Activated CD4-positive, alpha-beta T cell treated with anti-CD3 and anti-CD28 coated beads for 1 hour (primary cell): Measurements from ENCODE around the gene MSL1.

Experiments
- DNase-seq: peaks from one replicate; pipeline ENCODE4 v3.0.0-alpha.2; 2020

The MSL1 gene

DNA sequence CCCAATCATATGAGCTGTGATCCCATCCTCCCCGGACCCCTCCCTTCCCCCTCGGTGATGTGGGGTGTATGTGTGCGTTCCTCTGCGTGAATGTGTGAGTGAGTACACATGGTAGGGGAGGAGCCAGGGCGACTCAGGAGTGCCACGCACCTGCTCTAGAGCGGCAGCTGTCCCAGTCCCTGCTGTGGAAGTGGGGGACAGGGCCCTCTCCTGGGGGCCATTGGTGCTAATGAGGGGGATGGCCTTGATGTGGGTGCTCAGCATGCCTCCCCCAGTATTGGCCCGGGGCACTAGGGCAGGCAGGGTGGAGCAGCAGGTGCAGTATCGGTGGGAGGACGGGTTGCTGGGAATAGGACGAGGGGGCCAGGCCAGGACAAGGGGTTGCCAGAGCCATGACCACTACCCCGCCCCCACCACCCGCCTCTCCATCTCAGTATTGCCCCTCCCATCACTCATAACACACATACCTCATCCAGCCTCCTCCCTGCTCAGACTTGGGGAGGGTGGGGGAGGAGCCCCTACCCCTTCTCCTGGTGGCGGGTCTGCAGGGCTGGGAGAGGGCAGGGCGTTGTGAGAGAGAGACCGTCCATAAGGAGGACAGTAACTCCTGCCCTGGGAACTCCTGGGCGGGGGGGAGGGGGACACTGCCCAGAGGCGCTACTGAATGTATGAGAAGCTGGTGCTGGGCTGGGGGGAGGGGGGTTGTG lies 29.9 kb upstream of the MSL1 start:
- no peak for DNase-seq

DNA sequence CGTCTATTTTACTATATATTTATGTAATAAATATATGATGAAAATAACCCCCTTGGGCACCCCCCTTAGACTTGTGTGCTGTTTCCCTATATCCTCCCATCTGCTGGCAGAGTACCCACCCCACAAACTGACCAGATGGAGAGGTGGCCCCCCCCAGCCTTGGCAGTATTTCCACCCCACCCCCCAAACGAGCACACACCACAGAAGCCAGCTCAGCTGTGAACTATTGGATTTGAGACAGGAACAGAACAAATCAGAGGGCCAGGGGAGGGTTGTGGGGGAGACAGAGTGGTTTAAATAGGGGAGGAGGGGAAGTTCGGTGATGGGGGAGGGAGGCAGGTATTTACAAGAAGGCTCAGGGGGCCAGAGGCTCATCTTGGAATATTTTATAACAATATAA lies 29.2 kb upstream of the MSL1 start:
- no peak for DNase-seq

DNA sequence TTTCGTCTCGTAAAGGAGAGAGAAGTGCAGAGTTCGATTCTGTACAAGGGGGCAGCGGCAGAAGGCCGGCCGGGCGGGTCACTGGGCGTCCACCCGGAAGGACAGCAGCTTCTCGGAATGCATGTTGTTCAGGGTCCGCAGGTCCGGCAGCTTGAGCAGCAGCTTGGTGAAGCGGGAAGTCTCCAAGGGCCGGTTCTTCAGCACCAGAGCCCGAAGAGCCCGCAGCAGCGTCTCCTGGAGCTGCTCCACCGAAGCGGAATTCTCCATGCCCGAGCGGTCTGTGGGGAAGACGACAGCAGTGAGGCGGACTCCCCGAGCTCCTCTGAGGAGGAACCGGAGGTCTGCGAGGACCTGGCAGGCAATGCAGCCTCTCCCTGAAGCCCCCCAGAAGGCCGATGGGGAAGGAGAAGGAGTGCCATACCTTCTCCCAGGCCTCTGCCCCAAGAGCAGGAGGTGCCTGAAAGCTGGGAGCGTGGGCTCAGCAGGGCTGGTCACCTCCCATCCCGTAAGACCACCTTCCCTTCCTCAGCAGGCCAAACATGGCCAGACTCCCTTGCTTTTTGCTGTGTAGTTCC lies 28.7 kb upstream of the MSL1 start:
- no peak for DNase-seq

DNA sequence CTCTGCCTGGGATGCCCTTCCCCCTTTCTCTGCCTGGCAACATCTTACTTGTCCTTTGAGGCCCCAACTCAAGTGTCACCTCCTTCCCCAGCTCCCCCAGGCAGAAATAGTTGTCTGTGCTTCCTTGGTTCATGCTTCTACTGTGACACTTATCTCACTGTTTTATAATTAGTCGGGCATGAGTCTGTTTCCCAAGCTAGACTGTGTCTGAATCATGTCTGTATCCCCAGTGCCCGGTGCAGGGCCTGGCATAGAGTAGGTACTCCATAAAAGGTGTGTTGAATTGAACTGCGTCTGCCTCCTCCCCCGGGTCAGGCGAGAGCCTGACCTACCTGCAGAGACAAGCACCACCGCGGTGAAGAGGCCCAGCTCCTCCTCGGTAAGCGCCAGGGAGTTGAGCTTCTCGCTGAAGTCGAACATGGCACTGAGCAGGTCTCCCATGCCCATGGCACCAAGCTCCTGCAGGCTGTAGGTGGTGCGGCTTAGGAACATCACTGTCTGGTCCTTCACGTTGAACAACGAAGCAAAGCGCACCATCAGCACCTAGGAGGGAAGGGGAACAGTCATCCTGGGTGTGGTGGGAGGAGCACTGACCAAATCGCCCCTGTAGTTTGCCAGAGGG lies 28.1 kb upstream of the MSL1 start:
- DNase-seq = no peak

DNA sequence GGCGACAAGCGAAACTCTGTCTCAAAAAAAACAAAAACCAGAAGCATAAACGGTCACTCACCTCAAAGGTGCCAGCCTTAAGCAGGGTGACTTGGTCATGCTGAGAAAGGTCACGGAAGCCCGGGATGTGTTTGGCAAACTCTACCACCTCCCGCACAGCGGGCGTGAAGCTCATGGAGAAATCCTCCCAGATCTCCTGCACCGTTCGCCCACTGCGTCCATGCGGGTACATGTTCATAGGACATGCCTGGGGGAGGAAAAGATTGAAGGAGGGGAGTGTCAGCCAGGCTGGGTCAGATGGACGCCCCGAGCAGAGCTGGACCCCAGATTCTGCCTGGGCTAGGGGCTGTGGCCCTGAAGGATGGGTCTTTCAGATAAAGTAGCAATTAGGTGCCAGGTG lies 26.9 kb upstream of the MSL1 start:
- no peak for DNase-seq

DNA sequence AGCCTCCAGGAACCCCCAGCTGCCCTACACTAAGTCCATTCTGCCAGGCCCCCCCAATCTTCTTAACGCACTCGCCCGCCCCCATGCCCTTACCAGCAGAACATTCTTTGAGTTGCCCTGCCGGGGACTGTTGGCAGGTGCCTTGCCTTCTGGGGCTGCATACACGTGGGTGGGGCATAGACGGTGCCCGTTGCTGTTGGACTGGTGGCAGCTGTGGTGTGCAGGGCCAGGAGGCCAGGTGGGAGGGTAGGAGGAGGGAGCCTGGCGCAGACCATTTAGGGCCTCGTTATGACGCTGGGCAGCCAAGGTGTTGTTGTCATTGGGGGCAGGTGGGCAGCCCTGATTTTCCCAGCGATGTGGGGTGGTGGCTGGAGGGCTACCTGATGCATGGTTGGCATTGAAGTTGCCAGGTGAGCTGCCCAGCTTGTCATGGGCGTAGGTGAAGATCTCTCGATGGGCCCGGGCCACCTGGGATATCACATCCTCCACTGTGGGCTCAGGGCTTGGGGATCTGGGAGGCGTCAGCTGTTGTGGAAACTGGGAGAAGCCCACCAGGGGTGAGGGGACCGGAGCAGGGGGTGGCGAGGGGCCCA lies 26.3 kb upstream of the MSL1 start:
- no peak for DNase-seq

DNA sequence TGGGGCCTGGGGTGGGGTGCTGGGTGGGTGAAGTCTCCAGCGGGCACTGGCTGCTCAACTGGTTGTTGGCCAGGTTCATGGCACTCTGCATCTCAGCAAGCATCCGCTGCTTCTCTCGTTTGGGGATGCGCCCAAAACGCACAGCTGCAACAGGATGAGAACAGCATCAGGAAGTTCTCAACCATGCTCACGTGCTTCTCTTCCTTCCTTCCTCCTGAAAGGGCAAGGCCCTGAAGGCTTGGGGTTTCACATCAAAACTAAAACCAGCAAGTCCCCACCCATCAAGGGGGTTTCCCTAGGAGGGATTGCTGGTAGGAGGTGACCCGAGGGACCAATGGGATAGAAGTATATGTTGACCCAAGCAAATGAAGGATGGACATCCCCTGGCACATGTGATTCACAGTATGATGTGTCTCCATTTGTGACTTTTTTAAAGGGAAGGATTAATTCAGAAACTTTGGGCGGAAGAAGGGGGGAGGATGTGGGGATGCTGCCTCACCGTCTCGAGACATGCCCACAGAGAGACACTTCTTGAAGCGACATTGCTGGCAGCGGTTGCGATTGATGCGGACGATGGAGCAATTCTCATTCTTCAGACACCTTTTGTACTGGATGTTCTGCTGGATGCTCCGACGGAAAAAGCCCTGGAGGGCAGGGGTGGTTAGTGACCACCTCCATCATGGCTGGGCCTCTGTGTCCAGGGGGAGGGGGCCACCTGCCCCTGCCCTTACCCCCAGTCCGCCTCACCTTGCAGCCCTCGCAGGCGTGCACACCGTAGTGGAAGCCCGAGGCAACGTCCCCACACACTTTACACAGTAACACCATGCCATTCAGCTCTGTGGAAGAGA lies 25.6 kb upstream of the MSL1 start:
- peak; percentile 62 for DNase-seq

DNA sequence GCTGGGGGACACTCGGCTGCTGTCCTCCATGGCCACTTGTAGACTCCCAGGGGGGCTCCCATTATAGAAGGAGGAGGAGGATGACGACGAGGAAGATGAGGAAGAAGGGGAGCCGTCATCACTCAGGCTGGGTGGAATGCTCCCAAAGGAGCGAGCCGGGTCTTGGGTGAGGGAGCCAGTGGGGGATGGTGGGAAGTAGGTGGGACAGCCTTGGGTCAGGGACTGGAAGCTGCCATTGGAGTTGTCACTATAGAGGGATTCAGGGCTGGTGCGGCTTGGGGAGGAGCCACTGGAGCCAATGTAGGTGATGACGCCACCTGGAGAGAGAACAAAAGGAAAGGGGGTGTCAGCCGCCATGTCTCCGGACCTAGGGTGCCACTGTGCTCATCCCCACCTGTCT lies 24.7 kb upstream of the MSL1 start:
- no peak for DNase-seq

DNA sequence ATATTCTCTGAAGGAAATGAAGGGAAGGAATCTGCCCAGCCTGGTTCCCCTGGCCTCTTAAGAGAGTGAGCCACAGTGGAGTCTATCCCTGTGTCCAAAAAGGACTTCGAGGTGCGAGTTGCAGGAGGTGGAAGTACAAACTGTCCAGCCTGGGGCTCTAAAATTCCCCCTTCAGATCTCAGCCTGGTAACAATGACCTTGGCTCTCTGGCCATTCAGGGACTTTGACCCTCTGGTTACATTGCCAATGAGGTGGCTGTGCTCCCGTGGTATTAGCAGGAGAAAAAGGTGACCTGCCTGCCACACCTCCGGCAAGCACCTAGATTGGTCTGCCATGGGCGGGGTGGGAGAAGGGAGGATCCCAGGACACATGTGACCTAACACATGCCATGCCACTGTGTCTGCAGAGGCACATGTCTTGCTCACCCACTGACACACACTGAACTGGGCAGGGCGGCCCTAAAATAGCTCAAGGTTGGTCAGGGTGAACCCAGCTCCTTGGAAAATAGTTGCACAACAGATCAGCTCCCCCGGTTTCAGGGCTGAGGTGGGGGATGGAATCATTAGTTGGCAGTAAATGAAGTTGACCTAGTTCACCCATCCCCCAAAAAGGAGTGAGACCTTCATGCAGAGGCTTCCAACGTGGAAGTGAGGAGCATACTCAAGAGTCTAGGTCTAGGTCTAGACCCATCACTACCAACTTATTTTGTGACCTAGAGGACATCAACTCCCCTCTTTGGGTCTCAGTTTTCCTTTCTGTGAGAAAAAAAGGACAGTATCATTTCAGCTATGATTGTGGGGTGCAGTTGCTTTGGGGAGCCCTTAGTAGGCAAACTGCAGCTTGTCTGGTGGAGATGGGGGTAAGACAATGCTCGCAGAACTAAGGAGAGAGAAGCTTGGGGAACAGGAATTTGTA lies 23.6 kb upstream of the MSL1 start:
- DNase-seq = no peak

DNA sequence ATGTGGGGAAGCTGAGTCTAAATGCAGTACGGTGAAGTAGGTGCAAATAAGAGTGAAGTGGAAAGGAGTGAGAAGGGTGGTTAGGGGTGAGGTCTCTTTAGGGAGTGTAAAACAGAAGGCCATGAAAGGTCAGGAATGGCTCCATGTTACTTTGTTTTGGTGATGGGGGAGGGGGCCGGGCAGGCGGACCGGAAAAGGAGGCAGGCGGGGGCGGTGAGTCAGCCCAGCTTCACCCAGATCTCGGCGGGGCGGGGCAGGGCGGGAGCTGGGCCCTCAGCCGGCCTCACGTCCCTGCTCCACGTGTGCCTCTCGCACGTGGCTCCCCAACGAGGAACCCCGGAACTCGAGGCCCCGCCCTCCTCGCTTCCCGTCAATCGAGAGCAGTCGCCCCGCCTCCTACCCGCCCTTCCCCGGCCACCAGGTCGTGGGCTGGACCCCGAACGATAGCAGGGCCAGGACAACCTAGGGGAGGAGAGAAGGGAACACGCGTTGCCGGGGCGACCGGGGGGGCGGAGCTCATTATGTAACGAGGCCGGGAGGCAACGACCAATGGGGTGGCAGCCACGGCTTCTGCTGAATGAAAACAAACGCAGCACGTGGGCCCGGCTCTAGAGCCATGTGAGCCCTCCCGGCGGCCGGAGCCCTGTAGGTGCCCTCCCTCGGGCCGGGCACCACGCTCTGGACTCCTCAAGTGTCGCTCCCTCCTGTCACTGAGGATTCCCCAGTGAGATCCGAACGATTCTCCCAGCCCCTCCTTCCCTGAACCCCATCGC lies 22.7 kb upstream of the MSL1 start:
- DNase-seq = peak; percentile 98

DNA sequence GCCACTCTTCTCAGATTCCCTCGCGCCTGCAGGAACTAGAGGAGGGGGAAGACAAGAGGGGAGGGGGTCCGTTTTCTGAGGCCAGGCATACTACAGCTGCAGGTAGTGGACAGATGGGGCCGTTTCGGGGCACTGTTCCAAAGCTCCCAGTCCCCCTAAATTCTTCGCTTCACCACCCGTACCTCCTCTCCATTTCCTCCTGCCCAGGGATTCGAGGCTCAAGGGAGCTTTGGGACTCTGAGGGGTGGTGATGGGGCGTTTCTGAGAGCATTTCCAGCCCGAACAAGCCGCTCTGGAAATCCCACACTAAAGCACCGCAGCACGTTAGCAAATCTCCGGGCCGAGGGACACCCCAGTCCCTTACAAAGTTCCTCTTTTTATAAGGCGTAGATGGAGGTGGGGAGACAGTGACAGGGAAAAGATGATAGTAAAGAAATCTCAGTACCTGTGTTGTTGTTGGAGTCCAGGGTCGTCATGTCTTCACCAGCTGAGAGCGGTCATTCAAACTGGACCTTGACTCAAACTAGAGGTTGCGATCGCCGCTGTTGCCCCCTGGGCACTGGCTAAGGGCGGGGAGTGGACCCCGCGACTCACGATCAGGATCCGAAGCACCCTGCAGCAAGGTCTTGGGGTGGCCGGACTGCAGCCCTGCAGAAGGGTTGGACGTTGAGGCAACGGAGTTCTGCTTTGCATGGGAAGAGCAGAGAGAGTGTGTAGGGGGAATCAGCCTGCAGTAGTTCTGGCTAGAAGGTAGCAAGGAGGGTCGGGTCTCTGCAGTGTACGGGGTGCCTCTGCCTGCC lies 22.0 kb upstream of the MSL1 start:
- DNase-seq = no peak

DNA sequence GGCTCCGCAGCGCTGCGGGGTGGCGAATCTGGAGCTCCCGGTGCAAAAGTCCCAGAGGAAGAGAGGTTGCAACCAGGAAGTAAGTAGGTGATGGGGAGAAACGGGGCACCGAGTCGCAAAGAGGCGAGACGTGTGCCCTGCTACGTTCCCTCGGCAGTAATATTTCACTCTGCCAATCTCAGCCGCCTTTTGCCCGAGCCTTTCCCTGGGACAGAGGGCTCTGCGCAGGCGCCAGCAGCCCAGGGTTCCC lies 21.4 kb upstream of the MSL1 start, which contains the start of gene NR1D1:
Gene NR1D1 (minus strand): TSS at position 171 of the 250 bp plus-strand sequence. CDS start 495 bp downstream, outside the sequence.
- DNase-seq = no peak

DNA sequence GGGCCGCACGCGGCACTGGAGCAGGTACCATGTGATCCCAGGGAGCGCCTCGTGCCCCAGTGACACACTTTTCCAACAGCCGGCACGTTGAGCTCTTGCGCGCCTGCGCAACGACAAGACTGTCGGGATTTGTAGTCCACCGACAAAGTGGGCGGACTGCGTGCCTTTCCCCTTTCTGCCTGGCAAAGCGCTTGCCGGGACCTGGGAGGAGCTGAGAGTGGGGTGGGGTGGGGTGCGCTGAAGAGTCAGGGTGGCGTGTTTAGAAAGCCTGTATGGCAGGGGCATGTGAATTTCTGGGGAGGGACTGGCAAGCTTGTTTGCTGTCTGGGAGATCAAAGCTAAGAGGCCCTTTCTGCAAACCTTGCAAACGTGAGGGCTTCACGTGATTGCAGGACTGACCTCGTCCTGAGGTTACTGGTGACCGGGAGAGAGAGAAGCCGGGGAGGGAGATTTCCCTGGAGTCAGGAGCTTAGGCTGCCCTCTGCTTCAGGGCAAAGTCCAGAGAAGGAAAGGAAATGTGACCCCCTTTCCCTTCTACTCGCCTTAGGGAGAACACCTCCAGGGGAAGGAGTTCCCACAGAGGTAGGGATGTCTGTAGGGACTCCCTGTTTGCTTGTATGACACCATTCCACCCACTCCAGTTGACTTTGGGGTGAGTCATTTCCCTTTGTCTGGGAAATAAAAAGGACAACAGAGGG lies 21.0 kb upstream of the MSL1 start:
- peak; percentile 84 for DNase-seq

DNA sequence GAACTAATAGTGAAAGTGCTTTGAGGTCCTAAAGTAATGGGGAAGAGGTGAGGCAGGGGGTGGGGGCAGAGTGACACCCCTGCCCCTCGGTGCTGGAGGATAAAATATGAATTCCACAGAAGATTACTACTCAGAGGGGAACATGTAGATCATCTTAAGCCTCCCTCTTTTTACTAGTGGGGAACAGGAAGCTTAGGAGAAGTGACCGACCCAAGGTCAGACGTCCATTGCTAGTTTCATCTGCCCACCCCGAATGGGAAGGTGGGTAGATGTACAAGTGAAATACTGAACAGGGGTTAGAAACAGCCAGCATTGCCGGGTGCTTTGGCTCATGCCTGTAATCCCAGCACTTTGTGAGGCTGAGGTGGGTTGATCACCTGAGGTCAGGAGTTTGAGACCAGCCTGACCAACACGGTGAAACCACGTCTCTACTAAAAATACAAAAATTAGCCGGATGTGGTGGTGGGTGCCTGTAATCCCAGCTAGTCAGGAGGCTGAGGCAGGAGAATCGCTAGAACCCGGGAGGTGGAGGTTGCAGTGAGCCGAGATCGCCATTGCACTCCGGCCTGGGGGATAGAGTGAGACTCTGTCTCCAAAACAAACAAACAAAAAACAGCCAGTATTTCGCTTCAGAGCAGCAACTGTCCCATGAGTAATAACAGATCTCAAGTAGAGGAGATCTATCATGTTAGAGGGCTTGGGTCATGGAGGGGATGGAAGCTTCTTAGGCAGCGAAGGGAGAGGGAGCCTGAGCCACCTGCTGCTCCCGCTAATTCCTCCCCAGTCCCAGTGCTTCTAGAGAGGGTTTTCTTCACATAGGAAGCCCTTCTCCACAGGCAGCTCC lies 20.2 kb upstream of the MSL1 start:
- no peak for DNase-seq

DNA sequence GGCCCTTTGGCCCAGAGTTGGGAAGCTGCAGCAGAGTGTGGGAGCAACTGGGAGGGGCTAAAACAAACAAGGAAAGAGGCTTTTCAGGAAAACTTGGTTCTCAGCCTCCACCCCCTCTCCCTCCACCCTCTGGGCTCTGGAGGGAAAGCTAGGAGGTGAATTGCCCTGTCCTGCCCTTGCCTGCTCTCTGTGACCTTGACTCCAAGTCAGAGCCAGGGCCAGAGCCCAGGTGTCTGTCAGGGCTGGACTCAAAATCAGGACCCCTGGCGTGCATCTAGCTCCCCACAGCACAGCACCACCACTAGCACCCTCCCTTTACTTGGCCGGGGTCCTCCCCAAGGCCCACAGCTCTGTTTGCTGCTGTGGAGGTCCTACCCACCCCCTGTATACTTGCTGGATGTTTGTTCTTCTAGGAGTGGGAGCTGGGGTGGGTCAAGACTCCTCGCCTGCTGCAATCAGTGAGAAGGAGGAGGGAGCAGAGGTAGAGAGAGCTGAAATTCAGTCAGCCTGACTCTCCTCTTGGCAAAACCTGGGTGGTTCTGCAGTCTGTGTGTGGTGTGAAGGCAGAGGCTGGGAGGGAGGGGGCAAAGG lies 18.6 kb upstream of the MSL1 start:
- DNase-seq = no peak

DNA sequence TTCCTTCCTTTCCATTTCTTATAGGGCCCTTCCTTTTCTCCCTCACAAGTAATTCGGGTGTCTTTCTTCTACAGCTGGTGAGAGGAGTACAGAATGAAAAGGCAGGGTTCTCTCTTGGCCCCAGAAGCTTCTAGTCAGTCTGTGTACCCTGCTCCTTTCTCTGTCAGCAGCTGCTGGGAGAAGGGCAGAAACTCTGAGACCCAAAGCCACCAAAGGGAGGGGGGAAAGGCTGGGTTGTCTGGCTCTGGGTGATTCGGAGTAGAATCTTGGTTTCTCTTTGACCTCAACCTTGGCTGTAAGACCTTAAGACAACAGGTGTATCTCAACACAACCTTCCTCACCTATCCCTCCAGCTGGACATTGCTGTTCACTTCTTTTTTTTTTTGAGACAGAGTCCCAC lies 18.1 kb upstream of the MSL1 start:
- DNase-seq = no peak

DNA sequence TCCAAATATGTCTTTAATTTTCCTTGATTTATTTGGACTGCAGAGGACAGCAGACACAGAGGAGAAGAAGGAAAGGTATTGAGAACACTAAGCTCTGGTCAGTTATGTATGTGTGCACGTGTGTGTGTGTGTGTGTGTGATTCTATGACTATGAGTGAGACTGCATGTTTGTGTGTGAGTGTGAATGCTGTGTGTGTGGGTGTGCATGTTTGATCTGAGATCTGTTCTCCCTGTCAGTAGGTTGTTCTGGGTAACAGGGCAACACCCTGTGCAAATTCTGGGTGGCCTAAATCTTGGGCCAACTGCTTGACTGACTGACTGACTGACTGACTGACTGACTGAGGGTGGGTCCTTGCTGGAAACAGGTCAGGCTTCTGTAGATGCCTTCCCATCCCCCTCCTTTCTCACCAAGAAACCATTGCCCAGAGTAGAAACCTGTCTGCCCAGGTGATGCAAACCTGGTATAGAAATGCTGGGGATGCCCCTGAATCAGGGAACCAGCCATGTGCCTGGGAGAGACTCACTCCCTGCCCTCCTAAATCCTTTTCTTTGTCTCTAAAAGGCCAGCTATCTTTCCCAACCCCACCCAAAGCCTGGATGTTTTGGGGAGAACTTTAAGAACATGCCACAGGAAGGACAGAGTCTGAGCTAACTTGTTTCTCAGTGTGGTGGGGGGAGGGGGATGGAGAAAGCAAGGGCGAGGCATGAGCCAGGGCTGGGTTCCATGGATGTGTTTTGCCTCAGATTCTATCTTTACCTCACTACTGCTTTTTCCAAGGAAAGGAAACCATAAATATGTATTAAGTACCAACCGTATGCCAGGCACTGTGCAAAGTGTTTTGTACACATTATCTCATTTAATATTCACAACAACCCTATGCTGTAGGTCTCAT lies 16.9 kb upstream of the MSL1 start:
- no peak for DNase-seq
